T-helper 2 cell treated with Interferon-gamma antibody and Interleukin-4, amounts not matched to agents 5 μg/mL and 100 μg/mL, for 36 hours (primary cell): ENCODE data around the gene SYT7.

Experiments
- DNase-seq: peaks from one replicate; pipeline ENCODE4 v3.0.0; 2021; ENCODE audit warnings: low spot score
- H3K27ac Mint-ChIP-seq: one replicate; pipeline ENCODE4 v1.8.0; 2021; ENCODE audit warnings: mild to moderate bottlenecking, mixed read lengths
- H3K27me3 Mint-ChIP-seq: one replicate; pipeline ENCODE4 v1.8.0; 2021; ENCODE audit warnings: low read depth, mixed read lengths
- H3K36me3 Mint-ChIP-seq: one replicate; pipeline ENCODE4 v1.8.0; 2021; ENCODE audit warnings: low read depth, mixed read lengths
- H3K4me1 Mint-ChIP-seq: one replicate; pipeline ENCODE4 v1.8.0; 2021; ENCODE audit warnings: low read depth, mixed read lengths
- H3K4me3 Mint-ChIP-seq: one replicate; pipeline ENCODE4 v1.8.0; 2022; ENCODE audit warnings: mild to moderate bottlenecking, moderate library complexity, mixed read lengths
- H3K9me3 Mint-ChIP-seq: one replicate; pipeline ENCODE4 v1.8.0; 2021; ENCODE audit warnings: mixed read lengths

Gene SYT7

DNA sequence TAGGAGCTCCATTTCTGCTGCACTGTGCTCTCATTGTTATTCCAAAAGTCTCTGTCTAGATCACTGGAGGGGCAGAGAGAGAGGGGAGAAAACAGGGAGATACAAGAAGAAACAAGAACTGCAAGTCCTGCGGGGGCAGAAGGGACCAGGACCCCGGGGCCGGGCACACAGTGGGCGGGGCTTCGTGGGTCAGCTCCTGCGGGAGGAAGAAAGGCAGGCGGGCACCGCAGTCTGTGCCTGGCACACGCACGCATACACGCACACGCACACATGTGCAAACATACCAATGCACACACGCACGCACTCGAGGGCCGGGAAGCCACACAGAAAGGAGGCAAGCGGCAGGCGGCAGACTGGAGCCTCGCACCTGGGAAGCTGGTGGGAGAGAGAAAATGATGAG, 33.6 kb downstream of the SYT7 start:
- DNase-seq, result no peak
- Mint-ChIP-seq H3K4me3 (no peak overlapping the region), H3K27me3 (no peaks in the 10 kb centered on the region)

DNA sequence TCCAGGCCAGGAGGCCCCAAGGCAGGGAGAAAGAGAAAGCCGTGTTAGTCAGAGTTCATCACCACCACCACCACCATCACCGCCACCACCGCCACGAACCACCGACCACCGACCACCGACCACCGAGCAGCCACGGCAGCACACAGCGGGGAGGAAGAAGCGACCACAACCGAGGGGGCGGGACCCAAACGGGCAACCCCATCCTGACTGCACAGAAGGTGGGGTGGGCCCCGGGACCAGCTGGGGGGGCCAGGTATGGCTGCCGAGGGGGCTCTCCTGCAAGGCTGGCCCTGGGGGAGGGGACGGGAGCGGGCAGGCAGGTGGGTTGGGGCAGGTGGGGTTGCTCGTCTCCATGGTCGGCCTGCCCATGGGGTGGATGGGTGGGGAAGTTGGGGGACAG, 34.2 kb downstream of the SYT7 start:
- H3K4me3 Mint-ChIP-seq, result no peak overlapping the region
- no peaks in the 10 kb centered on the region for H3K27me3 Mint-ChIP-seq
- no peaks in the 10 kb centered on the region for H3K36me3 Mint-ChIP-seq

More for the DNA sequence above, 33.6 kb downstream of the SYT7 start:
- no peaks in the 10 kb centered on the region for H3K9me3 Mint-ChIP-seq
- H3K27ac Mint-ChIP-seq, result no peak overlapping the region
- H3K4me1 Mint-ChIP-seq, result no peaks in the 10 kb centered on the region
- no peaks in the 10 kb centered on the region for H3K36me3 Mint-ChIP-seq

DNA sequence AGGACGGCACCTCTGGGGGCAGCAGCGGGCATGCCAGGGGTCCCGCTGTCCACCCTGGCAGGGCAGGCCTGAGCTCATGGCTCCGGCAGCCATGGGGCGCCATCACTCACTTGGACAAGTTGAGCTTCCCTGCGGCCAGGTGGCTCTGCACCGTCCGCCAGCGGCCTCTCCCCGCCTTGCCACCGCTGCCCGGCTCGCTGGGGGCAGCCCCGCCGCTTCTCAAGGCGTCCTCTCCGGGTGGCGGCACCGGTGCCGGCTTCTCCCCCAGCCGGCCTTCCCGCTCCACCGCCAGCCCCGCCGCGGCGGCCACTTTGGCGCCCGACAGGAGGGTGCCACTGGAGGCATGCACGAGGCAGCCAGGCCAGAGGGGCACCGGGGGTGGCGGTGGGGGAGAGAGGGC, 35.0 kb downstream of the SYT7 start:
- no peaks in the 10 kb centered on the region for H3K4me1 Mint-ChIP-seq
- no peak overlapping the region for H3K4me3 Mint-ChIP-seq
- no peaks in the 10 kb centered on the region for H3K36me3 Mint-ChIP-seq
- no peak overlapping the region for H3K27ac Mint-ChIP-seq
- no peaks in the 10 kb centered on the region for H3K9me3 Mint-ChIP-seq
- no peak for DNase-seq
- H3K27me3 Mint-ChIP-seq, result no peaks in the 10 kb centered on the region

More for the DNA sequence above, 34.2 kb downstream of the SYT7 start:
- no peak overlapping the region for H3K27ac Mint-ChIP-seq
- no peaks in the 10 kb centered on the region for H3K4me1 Mint-ChIP-seq
- H3K9me3 Mint-ChIP-seq, result no peaks in the 10 kb centered on the region
- no peak for DNase-seq

DNA sequence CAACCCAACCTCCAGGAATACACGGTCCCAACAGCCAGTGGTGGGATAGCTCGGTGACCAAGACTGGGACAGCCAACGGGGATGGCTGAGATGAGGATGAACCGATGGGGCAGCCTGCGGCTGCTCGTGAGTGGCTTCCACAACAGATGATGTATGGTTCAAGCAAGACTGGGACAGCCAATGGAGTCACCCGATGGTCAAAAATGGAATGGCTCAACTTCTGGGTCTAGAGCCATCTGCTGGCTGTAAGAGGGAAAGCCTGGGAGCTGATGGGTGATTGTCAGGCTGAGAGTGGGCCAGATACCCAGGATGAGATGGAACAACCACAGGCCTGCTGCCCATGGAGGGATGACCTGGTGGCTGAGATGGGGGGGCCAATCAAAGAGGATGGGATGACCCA, 35.5 kb downstream of the SYT7 start:
- no peak for DNase-seq
- Mint-ChIP-seq H3K9me3 (no peaks in the 10 kb centered on the region), H3K36me3 (no peaks in the 10 kb centered on the region), H3K27me3 (no peaks in the 10 kb centered on the region), H3K4me1 (no peaks in the 10 kb centered on the region), H3K27ac (no peak overlapping the region), H3K4me3 (no peak overlapping the region)

DNA sequence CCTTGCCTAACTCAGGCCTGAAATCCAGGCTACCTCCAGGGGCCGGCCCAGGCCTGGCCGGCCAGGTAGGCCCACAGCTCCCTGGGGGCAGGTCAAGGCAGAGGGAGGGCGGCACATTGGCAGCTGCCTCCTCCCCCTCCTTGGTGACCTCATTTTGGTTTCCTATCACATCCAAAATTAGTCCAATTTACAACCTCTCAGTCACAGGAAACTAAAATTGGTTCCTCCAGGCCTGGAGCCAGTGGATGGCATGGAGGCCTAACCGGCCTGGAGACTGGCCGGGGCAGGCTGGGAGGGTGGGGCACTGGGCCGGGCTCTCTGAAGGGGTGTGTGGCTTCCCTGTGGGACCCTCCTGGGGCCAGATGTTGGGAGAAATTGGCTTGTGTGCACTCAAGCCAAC, 36.4 kb downstream of the SYT7 start:
- H3K27me3 Mint-ChIP-seq, result peaks cover 2% of the 10 kb centered on the region
- H3K4me3 Mint-ChIP-seq, result no peak overlapping the region
- H3K27ac Mint-ChIP-seq, result no peak overlapping the region
- no peaks in the 10 kb centered on the region for H3K36me3 Mint-ChIP-seq
- no peaks in the 10 kb centered on the region for H3K9me3 Mint-ChIP-seq
- DNase-seq, result no peak
- H3K4me1 Mint-ChIP-seq, result no peaks in the 10 kb centered on the region

DNA sequence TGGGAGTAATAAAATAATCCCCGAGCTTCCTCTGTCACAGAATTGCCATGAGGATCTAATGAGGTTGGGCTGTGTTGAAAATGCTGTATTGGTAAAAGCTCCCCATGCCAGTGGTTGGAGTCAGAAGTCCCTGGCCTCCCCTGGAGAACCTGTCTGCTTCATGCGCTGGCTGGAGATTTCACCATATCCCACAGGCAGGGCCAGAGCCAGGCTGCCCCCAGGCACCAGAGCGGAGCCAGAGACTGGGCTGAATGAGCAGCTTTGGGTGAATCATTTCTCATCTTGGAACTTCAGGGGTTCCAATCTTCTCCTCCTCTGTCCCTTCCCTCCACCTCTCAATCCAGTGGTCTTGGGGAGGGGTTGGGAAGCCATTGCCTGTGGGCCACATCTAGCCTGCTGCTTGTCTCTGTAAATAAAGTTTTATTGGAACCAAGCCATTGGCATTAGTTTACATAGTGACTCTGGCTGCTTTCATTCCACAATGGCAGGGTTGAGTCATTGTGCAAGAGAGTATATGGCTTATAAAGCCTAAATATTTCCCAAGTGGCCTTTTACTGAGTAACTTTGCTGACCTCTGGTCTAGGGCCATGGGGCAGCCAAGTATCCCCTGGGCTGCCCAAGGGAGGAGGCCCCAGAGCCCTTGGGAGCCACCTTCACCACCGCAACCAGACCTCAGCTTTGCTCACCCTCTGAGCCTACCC, 37.1 kb downstream of the SYT7 start:
- Mint-ChIP-seq H3K36me3 (no peaks in the 10 kb centered on the region), H3K27ac (no peak overlapping the region), H3K9me3 (no peaks in the 10 kb centered on the region), H3K4me1 (no peaks in the 10 kb centered on the region), H3K27me3 (peaks cover 2% of the 10 kb centered on the region), H3K4me3 (no peak overlapping the region)
- no peak for DNase-seq

DNA sequence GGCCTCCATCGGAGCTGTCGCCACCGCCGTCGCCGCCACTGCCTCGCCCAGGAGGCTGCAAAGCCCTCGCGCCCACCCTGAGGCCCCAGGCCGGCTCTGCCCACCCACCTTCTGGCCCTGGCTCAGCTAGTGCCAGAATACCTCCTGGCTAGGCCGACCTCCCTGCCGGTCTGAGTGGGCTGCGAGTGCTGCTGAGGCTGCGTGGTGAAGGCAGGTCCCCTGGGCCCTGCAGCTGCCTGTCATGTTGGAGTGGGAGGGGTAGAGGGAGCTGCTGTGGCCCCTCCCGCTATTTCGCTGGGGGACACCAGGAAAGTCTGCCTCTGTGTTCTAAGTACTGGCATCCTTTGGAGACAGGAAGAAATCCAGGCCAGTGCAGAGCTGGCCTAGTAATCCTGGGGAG, 38.2 kb downstream of the SYT7 start:
- peaks cover 2% of the 10 kb centered on the region for H3K27me3 Mint-ChIP-seq
- no peak for DNase-seq
- no peaks in the 10 kb centered on the region for H3K4me1 Mint-ChIP-seq
- H3K4me3 Mint-ChIP-seq, result no peak overlapping the region
- no peak overlapping the region for H3K27ac Mint-ChIP-seq
- no peaks in the 10 kb centered on the region for H3K36me3 Mint-ChIP-seq
- H3K9me3 Mint-ChIP-seq, result no peaks in the 10 kb centered on the region

DNA sequence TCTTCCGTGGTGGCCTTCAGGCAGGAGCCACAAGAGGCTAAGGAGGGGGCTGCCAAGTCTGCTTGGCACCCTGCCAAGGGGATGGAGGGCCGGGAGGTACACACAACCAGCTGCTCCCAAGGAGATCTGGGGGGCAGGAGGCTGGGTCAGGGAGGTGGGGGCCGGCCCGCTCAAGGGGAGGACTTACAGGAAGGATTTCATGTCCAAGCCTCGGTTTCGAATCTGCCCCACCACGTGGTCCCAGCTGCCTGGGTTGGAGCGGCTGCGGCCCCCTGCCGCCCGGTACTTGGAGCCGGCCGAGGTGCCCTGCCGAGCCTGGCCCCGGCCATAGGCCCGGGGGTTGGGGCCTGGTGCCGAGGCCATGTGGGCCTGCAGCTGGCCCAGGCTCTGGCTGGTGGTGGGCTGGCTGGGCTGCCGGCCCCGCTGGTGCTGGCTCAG, 38.8 kb downstream of the SYT7 start:
- Mint-ChIP-seq H3K9me3 (no peaks in the 10 kb centered on the region), H3K4me3 (no peak overlapping the region), H3K36me3 (no peaks in the 10 kb centered on the region), H3K4me1 (no peaks in the 10 kb centered on the region), H3K27ac (no peak overlapping the region), H3K27me3 (peaks cover 2% of the 10 kb centered on the region)
- DNase-seq, result no peak

DNA sequence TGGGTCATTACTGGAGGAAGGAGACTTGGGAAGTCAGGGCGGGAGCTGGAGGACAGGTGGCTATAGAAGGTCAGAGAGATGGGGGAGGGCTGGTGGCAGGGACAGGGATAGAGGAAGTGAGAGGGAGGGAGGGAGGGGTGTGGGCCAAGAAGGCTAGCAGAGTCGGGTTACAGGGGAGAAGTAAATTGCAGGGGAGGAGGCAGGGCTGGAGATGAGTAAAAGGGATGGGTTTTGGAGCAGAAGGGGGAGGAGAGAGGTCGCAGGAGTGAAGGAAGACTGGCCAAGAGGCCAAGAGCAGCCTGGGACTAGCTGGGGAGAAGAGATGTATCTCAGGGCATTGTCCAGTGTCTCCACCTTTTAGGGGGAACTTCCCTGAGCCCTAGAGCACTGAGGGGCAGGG, 39.3 kb downstream of the SYT7 start:
- no peak overlapping the region for H3K4me3 Mint-ChIP-seq
- no peak for DNase-seq
- no peaks in the 10 kb centered on the region for H3K9me3 Mint-ChIP-seq
- no peaks in the 10 kb centered on the region for H3K36me3 Mint-ChIP-seq
- H3K27ac Mint-ChIP-seq, result no peak overlapping the region
- H3K4me1 Mint-ChIP-seq, result no peaks in the 10 kb centered on the region
- peaks cover 2% of the 10 kb centered on the region for H3K27me3 Mint-ChIP-seq

DNA sequence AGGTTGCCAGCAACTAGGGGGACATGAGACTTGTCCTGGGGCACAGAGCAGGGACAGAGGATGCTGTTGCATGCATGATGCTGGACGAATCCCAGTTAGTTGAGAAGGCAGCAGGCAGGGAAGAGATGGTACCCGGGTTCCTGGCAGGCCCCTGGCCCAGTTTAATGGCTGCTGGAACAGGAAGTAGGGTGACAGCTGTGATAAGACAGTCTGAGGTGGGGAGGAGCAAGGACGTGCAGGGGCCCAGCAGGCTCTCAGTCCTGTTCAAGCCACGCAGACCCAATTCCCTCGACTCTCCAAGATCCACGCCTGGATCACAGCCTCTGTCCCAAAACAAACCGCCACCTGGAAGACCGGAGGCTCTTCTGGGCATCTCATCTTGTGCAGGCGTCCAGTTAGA, 40.3 kb downstream of the SYT7 start:
- H3K9me3 Mint-ChIP-seq, result no peaks in the 10 kb centered on the region

DNA sequence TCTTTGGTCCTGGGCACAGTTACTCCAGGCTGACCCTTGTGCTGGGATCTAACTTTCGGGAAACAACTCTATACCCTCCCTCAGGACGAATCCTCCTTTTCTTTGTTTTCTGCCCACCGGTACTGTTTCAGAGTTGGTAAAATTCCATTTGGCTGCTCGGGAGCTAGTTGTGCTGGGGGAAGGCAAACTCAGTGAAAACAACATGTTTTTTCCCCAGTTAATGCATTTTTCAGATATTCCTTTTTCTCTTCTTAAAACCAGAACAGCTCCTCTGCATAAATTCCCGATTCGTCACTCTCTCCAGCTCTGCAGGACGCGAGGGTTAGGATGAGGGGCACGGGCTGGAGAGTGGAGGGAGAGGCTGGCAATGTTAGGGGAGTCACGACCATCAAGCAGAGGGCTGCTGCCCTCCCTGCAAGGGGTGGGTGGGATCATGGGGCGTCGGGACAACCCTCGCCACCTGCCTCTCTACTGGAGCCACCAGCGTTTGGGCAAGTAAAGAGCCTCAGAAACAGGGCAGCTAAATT, 41.0 kb downstream of the SYT7 start:
- Mint-ChIP-seq H3K27ac (no peak overlapping the region), H3K9me3 (no peaks in the 10 kb centered on the region), H3K27me3 (peaks cover 2% of the 10 kb centered on the region), H3K4me1 (no peaks in the 10 kb centered on the region), H3K4me3 (no peak overlapping the region), H3K36me3 (no peaks in the 10 kb centered on the region)
- DNase-seq, result no peak

More for the DNA sequence above, 40.3 kb downstream of the SYT7 start:
- Mint-ChIP-seq H3K4me3 (no peak overlapping the region), H3K27me3 (peaks cover 2% of the 10 kb centered on the region), H3K36me3 (no peaks in the 10 kb centered on the region), H3K27ac (no peak overlapping the region), H3K4me1 (no peaks in the 10 kb centered on the region)
- DNase-seq, result no peak

DNA sequence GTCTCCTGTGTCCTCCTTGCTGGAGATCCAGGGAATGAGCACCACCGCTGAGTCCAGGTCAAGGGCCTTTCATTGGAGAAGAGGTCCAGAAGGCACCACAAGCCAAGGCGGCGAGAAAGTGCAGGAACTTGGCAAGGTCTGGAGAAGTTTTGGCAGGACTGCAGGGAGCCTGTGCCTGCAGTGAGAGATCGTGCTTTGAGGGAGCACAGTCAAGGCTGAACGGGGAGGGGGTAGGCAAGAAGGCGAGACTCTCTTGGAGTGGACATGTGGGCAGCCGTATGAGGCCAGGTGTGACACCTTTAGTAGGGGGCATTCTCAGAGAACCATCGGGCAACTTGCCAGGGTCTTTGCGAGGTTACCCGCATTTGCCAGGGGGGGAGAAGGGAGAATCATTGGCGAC, 41.9 kb downstream of the SYT7 start:
- H3K27ac Mint-ChIP-seq, result no peak overlapping the region
- peaks cover 2% of the 10 kb centered on the region for H3K27me3 Mint-ChIP-seq
- H3K4me3 Mint-ChIP-seq, result no peak overlapping the region
- no peak for DNase-seq
- H3K36me3 Mint-ChIP-seq, result no peaks in the 10 kb centered on the region
- no peaks in the 10 kb centered on the region for H3K9me3 Mint-ChIP-seq
- H3K4me1 Mint-ChIP-seq, result no peaks in the 10 kb centered on the region

DNA sequence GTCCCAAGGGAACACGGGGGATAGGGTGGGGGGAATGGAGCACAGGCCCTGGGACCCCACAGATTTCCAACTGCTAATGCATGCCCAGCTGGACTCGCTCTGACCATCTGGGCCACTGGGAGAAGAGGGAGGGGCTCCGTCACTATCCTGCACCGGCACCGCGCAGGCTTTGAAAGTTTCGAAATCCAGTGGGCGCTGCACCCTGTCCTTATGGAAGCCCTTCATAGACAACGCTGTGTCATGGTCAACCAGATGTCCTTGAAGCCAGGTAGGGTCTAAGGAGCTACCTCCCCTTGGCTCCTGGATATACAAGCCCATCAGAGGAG, 42.3 kb downstream of the SYT7 start:
- Mint-ChIP-seq H3K4me1 (no peaks in the 10 kb centered on the region), H3K27ac (no peak overlapping the region), H3K36me3 (no peaks in the 10 kb centered on the region), H3K27me3 (peaks cover 2% of the 10 kb centered on the region), H3K9me3 (no peaks in the 10 kb centered on the region), H3K4me3 (no peak overlapping the region)
- DNase-seq, result no peak

DNA sequence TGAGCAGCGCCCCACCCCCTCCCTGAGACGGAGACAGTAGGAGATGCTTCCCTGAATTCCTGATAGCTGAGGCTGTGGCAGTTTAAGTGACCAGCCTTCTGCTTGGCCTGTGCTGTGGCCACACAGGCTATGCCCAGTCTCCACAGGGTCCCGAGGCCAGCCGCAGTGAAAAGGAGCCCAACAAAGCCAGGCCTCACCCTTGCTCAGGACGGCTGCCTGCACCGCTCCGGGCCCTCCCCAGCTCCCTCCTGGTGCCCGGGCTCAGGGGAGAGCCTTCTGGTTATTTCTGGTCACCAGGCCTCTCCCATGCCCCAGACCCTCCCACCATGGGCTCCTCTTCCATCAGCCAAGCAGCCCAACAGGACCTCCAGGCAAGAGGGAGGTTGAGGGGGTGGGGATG, 43.5 kb downstream of the SYT7 start:
- no peak overlapping the region for H3K4me3 Mint-ChIP-seq
- H3K27ac Mint-ChIP-seq, result no peak overlapping the region
- DNase-seq, result no peak
- no peaks in the 10 kb centered on the region for H3K4me1 Mint-ChIP-seq
- H3K36me3 Mint-ChIP-seq, result no peaks in the 10 kb centered on the region
- no peaks in the 10 kb centered on the region for H3K9me3 Mint-ChIP-seq
- peaks cover 2% of the 10 kb centered on the region for H3K27me3 Mint-ChIP-seq

DNA sequence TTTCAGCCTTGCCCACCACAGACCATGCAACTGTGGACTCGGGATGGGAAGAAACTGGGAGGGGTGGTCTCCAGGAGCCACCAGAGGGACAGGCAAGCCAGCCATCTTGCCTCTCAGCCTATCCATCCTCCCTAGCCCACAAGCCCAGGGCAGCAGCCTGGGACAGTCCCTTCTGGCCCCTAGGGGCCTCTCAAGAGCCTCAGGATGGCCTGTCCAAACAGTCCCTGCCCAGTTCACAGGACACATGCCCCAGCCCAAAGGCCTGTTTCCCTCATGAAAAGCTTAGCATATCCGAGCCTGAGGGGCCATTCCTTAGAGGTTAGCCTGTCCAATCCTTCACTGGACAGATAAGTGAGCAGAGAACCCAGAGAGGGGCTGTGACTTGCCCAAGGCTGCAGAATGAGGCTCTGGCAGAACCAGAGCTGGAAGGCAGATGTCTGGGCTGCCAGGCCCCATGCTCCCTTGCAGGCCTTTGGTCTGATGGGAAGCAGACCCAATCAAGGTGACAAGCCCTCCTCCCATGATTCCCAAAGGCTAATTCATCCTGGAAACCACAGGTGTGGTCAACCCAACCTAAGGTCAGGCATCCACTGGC, 44.1 kb downstream of the SYT7 start:
- no peaks in the 10 kb centered on the region for H3K9me3 Mint-ChIP-seq
- H3K36me3 Mint-ChIP-seq, result no peaks in the 10 kb centered on the region
- no peak for DNase-seq
- H3K4me3 Mint-ChIP-seq, result no peak overlapping the region
- no peak overlapping the region for H3K27ac Mint-ChIP-seq
- no peaks in the 10 kb centered on the region for H3K4me1 Mint-ChIP-seq
- H3K27me3 Mint-ChIP-seq, result peaks cover 2% of the 10 kb centered on the region
